ENCODE data around the gene ASAP2.

DNA sequence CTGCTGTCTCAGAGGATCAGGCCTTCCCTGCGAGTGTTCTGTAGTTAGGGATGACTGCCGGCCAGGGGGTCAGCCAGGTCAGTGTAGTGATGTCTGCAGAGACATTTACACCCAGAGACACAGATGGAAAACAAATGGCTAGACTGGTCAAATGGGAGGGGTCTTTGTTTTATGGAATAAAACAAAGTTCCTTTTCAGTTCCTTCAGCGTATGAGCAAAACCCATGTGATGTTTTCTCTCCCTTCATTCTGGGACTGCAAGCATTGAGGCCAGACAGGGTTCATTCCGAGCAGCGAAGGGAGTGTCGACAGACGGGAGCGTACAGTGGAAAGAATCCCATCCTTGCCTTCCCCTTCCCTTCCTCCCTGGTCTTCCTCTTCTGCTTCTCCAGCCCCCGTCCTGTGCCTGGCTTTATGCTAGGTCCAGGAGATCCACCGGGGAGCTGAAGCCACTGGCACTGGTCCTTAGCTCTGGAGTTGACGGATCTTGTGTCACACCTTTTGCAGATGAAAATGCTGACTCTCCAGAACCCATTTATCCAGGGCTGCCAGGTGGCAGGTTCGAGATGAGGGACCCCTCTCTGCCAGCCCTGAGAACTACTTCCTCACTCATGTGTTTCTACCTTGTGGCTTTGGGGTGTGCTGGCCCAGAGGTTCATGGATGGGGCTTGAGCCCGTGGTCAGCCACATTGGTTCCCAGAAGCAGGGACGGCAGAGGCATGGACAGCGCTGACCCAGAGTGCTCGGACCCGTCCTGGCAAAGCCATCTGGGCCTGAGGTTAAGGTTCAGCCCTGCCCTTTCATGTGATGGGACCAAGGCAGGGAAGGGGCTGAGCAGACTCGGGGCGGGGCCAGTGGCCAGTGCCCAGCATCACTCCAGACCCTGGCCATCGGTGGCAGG lies 192.5 kb downstream of the ASAP2 start:
- TF ChIP-seq, protein P1, sequence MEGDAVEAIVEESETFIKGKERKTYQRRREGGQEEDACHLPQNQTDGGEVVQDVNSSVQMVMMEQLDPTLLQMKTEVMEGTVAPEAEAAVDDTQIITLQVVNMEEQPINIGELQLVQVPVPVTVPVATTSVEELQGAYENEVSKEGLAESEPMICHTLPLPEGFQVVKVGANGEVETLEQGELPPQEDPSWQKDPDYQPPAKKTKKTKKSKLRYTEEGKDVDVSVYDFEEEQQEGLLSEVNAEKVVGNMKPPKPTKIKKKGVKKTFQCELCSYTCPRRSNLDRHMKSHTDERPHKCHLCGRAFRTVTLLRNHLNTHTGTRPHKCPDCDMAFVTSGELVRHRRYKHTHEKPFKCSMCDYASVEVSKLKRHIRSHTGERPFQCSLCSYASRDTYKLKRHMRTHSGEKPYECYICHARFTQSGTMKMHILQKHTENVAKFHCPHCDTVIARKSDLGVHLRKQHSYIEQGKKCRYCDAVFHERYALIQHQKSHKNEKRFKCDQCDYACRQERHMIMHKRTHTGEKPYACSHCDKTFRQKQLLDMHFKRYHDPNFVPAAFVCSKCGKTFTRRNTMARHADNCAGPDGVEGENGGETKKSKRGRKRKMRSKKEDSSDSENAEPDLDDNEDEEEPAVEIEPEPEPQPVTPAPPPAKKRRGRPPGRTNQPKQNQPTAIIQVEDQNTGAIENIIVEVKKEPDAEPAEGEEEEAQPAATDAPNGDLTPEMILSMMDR (IDR thresholded peaks at IDR 0.05; ENCODE audit: poor library complexity, severe bottlenecking) = no peak
- TF ChIP-seq POLR2AphosphoS5 (IDR thresholded peaks at IDR 0.05) (no peak), EP300 (conservative IDR thresholded peaks at IDR 0.05; ENCODE audit: poor library complexity, severe bottlenecking) (no peak), TAF1 (IDR thresholded peaks at IDR 0.05; ENCODE audit: low read depth) (no peak), SMC3 (conservative IDR thresholded peaks at IDR 0.05; ENCODE audit: poor library complexity) (no peak), RAD21 (conservative IDR thresholded peaks at IDR 0.05) (no peak), EZH2 (IDR thresholded peaks at IDR 0.05; ENCODE audit: borderline replicate concordance, insufficient read depth, low read length, poor library complexity, severe bottlenecking) (no peak)
- TF ChIP-seq, protein P2, sequence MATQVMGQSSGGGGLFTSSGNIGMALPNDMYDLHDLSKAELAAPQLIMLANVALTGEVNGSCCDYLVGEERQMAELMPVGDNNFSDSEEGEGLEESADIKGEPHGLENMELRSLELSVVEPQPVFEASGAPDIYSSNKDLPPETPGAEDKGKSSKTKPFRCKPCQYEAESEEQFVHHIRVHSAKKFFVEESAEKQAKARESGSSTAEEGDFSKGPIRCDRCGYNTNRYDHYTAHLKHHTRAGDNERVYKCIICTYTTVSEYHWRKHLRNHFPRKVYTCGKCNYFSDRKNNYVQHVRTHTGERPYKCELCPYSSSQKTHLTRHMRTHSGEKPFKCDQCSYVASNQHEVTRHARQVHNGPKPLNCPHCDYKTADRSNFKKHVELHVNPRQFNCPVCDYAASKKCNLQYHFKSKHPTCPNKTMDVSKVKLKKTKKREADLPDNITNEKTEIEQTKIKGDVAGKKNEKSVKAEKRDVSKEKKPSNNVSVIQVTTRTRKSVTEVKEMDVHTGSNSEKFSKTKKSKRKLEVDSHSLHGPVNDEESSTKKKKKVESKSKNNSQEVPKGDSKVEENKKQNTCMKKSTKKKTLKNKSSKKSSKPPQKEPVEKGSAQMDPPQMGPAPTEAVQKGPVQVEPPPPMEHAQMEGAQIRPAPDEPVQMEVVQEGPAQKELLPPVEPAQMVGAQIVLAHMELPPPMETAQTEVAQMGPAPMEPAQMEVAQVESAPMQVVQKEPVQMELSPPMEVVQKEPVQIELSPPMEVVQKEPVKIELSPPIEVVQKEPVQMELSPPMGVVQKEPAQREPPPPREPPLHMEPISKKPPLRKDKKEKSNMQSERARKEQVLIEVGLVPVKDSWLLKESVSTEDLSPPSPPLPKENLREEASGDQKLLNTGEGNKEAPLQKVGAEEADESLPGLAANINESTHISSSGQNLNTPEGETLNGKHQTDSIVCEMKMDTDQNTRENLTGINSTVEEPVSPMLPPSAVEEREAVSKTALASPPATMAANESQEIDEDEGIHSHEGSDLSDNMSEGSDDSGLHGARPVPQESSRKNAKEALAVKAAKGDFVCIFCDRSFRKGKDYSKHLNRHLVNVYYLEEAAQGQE (IDR thresholded peaks at IDR 0.05; ENCODE audit: borderline replicate concordance) = no peak
